OCI-M2 (cell line): Measurements from ENCODE around the gene UCP3.

Experiments used
- DNase-seq: peaks from one replicate; lab custom pipeline; 2025; ENCODE audit not compliant: unreplicated experiment; lab: John Stamatoyannopoulos, UW

The UCP3 gene

GRCh38 chr11:73956876-73957653 lies 51.8 kb downstream of the UCP3 start:
- no peak for DNase-seq

GRCh38 chr11:73951797-73952196 lies 57.1 kb downstream of the UCP3 start:
- no peak for DNase-seq

GRCh38 chr11:73950869-73951710 lies 57.8 kb downstream of the UCP3 start, which contains the start of gene DNAJB13:
DNAJB13 (plus strand) TSS chr11:73951026; CDS start chr11:73951070, 44 bp downstream.
- DNase-seq: no peak
